Colonic mucosa (tissue), 4 donors: ENCODE results near the gene TPCN1. TPM values are rescaled to one million over a fixed set of nuclear protein-coding genes. Genes with fewer than 3 reads are reported as not detected.

Experiments used
- DNase-seq: peaks from one replicate; pipeline ENCODE4 v3.0.0-alpha.2; 2020
- H3K27ac ChIP-seq: fragments of 200-600 bp; one replicate; pipeline ENCODE4 v1.8.0; 2021
- H3K27me3 ChIP-seq: fragments of 200-600 bp; one replicate; pipeline ENCODE4 v1.8.0; 2021
- H3K36me3 ChIP-seq: fragments of 200-600 bp; one replicate; pipeline ENCODE4 v1.8.0; 2021
- H3K4me1 ChIP-seq: fragments of 200-600 bp; one replicate; pipeline ENCODE4 v1.8.0; 2021; ENCODE audit warnings: mild to moderate bottlenecking
- H3K4me3 ChIP-seq: fragments of 200-600 bp; one replicate; pipeline ENCODE4 v1.8.0; 2021
- H3K9ac ChIP-seq, 2 donors: one replicate each; pipeline ENCODE4 v1.7.0; 2013; ENCODE audit warnings: control low read depth in 2 of 2, low read depth in 2 of 2, low read length in 2 of 2
- H3K9me3 ChIP-seq: fragments of 200-600 bp; one replicate; pipeline ENCODE4 v1.8.0; 2021
- CTCF ChIP-seq: fragments of 200-600 bp; IDR thresholded peaks from one replicate; pipeline ENCODE4 v1.8.0; 2022; ENCODE audit warnings: antibody characterized with exemption, mild to moderate bottlenecking
- intact Hi-C: fragments of 100-400 bp; cut with DNase I; formaldehyde crosslinking; loops from one replicate; pipeline ENCODE4 v1.14.1; 2022
- total RNA-seq, 2 donors: library from RNA; stranded (reverse); fragmentation: NEBNext Ultra II Directional in 1 of 2; extraction: Animal tissue kit (Norgen Biotek cat#: 25700) in 1 of 2; gene quantifications; one replicate each; pipeline ENCODE4 v1.2.1, GENCODE V29; 2021
- donor health status: healthy.
- donor health status: DM: no; HTN: no; CAD: no.
- donor health status: DM: no; HTN: no; CAD: no.

TPCN1 gene
- 10 to 100 TPM; 55.5 to 85.6 TPM for total RNA-seq

GRCh38 chr12:113221181-113221996 is at the start of gene TPCN1:
Gene TPCN1 (plus strand): TSS chr12:113221464. CDS start chr12:113226853, 5,389 bp downstream.
- TF ChIP-seq CTCF = no peak
- Histone ChIP-seq H3K27ac (peak within 1 kb of the TSS; percentile 97), H3K4me3 (peak within 1 kb of the TSS; percentile 89), H3K9ac (peak within 1 kb of the TSS; percentile 98 to 99), H3K27me3 (no peaks in the 10 kb centered on the region), H3K9me3 (no peaks in the 10 kb centered on the region), H3K4me1 (peaks cover 7% of the 10 kb centered on the region), H3K36me3 (no peaks in the 10 kb centered on the region)
- intact Hi-C loops = no loop called here
- DNase-seq = peak; percentile 100

GRCh38 chr12:113171543-113171942 is 49.7 kb upstream of the TPCN1 start:
- no peaks in the 10 kb centered on the region for H3K9me3 ChIP-seq
- no peaks in the 10 kb centered on the region for H3K4me1 ChIP-seq
- peaks cover 24% of the 10 kb centered on the region for H3K36me3 ChIP-seq
- H3K4me3 ChIP-seq = no peak overlapping the region
- H3K27ac ChIP-seq = no peak overlapping the region
- intact Hi-C loops = no loop called here
- no peak for TF ChIP-seq CTCF
- no peak overlapping the region for H3K9ac ChIP-seq
- no peaks in the 10 kb centered on the region for H3K27me3 ChIP-seq
- no peak for DNase-seq

- Histone ChIP-seq H3K4me1 (no peaks in the 10 kb centered on the region), H3K4me3 (no peak overlapping the region), H3K9ac (no peak overlapping the region), H3K27me3 (no peaks in the 10 kb centered on the region), H3K9me3 (no peaks in the 10 kb centered on the region), H3K27ac (no peak overlapping the region), H3K36me3 (peaks cover 24% of the 10 kb centered on the region)
- intact Hi-C loops = loop anchor here (2.0 kb wide), 1 partner anchor 123 kb away; no protein-coding TSS in a partner anchor
- no peak for DNase-seq
- no peak for TF ChIP-seq CTCF
Observed at GRCh38 chr12:113172185-113172584, 49.1 kb upstream of the TPCN1 start.

- no peak for DNase-seq
- H3K27ac ChIP-seq = no peak overlapping the region
- H3K9ac ChIP-seq = no peak overlapping the region
- H3K27me3 ChIP-seq = no peaks in the 10 kb centered on the region
- intact Hi-C loops = loop anchor here (2.0 kb wide), 1 partner anchor 124 kb away; no protein-coding TSS in a partner anchor
- no peaks in the 10 kb centered on the region for H3K9me3 ChIP-seq
- peaks cover 26% of the 10 kb centered on the region for H3K36me3 ChIP-seq
- no peak for TF ChIP-seq CTCF
- no peaks in the 10 kb centered on the region for H3K4me1 ChIP-seq
- no peak overlapping the region for H3K4me3 ChIP-seq
Observed at GRCh38 chr12:113173081-113173698, 48.1 kb upstream of the TPCN1 start.

- H3K9me3 ChIP-seq = no peaks in the 10 kb centered on the region
- intact Hi-C loops = no loop called here
- H3K27me3 ChIP-seq = no peaks in the 10 kb centered on the region
- peak; percentile 78 for DNase-seq
- H3K4me1 ChIP-seq = no peaks in the 10 kb centered on the region
- H3K4me3 ChIP-seq = no peak overlapping the region
- no peak overlapping the region for H3K27ac ChIP-seq
- H3K9ac ChIP-seq = no peak overlapping the region
- H3K36me3 ChIP-seq = peaks cover 26% of the 10 kb centered on the region
- TF ChIP-seq CTCF = peak; percentile 99
Observed at GRCh38 chr12:113174461-113175384, 46.5 kb upstream of the TPCN1 start.
